ENCODE results near the gene FRMD4A. TPM values are rescaled to one million over a fixed set of nuclear protein-coding genes. Genes with fewer than 3 reads are reported as not detected.

Gene FRMD4A
- total and polyA plus RNA-seq, 10 of the 15 experiments (the other 5 are each of a cell fraction or from before 2014, with no cell fraction given) = 17.8 to 75.2 (median 39.1) TPM

DNA sequence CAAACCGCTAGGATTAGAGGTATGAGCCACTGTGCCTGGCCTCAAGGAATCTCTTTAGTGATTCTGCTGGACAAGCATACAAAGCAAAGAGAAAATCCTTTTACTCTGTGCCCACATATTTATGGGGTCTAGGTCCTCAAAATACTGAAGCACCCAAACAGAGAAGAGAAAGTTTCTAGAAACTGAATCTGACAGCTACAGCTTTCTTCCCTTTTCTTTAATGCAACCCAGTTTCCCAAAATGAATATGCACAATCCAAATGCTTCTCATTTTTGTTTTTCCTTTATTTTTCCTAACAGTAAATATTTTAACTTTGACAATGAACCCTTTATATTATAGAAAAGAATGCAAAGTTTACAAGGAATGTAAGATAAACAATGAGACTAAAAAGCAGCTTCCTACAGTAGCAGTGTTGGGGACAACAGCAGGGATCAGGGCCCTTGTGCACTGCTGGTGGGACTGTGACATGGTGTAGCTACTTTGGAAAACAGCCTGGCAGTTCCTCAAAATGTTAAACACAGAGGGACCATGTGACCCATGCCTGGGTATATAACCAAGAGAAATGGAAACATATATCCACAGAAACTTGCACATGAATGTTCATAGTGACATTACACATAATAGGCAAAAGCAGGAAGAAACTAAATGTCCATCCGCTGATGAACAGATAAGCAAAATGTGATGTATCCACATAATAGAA is 418.8 kb downstream of the FRMD4A start (continued):
- no peak for TF ChIP-seq NFIC (IDR thresholded peaks at IDR 0.05; ENCODE audit: low read depth, low read length)
- no peak for TF ChIP-seq POLR2AphosphoS2 (IDR thresholded peaks at IDR 0.05; ENCODE audit: low read depth, low read length)
- TF ChIP-seq, protein P1, sequence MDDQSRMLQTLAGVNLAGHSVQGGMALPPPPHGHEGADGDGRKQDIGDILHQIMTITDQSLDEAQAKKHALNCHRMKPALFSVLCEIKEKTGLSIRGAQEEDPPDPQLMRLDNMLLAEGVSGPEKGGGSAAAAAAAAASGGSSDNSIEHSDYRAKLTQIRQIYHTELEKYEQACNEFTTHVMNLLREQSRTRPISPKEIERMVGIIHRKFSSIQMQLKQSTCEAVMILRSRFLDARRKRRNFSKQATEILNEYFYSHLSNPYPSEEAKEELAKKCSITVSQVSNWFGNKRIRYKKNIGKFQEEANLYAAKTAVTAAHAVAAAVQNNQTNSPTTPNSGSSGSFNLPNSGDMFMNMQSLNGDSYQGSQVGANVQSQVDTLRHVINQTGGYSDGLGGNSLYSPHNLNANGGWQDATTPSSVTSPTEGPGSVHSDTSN (IDR thresholded peaks at IDR 0.05; ENCODE audit: insufficient replicate concordance, low read depth, low read length) = no peak

GRCh38 chr10:13909516-13910258 is 421.0 kb downstream of the FRMD4A start:
- Histone ChIP-seq H3K4me3 (no peak overlapping the region), H4K20me1 (ENCODE audit: control insufficient read depth, insufficient read depth) (no peaks in the 10 kb centered on the region), H3K9me3 (replicated peaks; ENCODE audit: control insufficient read depth, insufficient read depth, low read length) (peaks cover 5% of the 10 kb centered on the region; the same call in 2 of the 3 replicates), H3K4me1 (ENCODE audit: control insufficient read depth, insufficient read depth, low read length) (peaks cover 15% of the 10 kb centered on the region), H3K79me2 (ENCODE audit: control insufficient read depth, insufficient read depth, low read length) (no peaks in the 10 kb centered on the region; the same call in none of the 2 replicates), H3K4me2 (ENCODE audit: control insufficient read depth, insufficient read depth) (no peak overlapping the region), H3K36me3 (ENCODE audit: control insufficient read depth in 2 of 2, insufficient read depth in 2 of 2, low read length in 1 of 2) (no peaks in the 10 kb centered on the region; a peak in 1 of 4 replicates), H3K27me3 (replicated peaks in 1 of 2; ENCODE audit: control insufficient read depth in 2 of 2, insufficient read depth in 2 of 2, low read length in 1 of 2) (no peaks in the 10 kb centered on the region), H3K27ac (ENCODE audit: control insufficient read depth, insufficient read depth) (no peak overlapping the region), H2AFZ (ENCODE audit: control insufficient read depth, low read depth, low read length) (no peak overlapping the region; the same call in 1 of the 2 replicates), H3K9ac (ENCODE audit: control insufficient read depth, insufficient read depth, low read length) (no peak overlapping the region)
- no peak for DNase-seq (ENCODE audit: low read depth, low spot score)
- no peak for ATAC-seq
- ChIA-PET POLR2A (no interaction called here), CTCF (interaction anchor here (1.3 kb wide), 1 partner anchor 18 kb away, joined by 7 read pairs; no protein-coding TSS in a partner anchor), SMC1A (ENCODE audit: uncharacterized antibody, unreplicated experiment) (interaction anchor here (0.6 to 0.9 kb wide), 2 partner anchors 10 to 392 kb away, joined by 3 read pairs; no protein-coding TSS in a partner anchor), RAD21 (ENCODE audit: unreplicated experiment) (no interaction called here)
- 52% methylated on average over 5 of the region's 5 CpGs for WGBS (ENCODE audit: insufficient coverage, insufficient replicate concordance, low lambda C conversion rate, missing lambda C conversion rate)
- intact Hi-C loops (cut with micrococcal nuclease; ENCODE audit: unreplicated experiment) = loop anchor here (5.0 kb wide), 1 partner anchor 98 kb away; no protein-coding TSS in a partner anchor
- BruUV-seq (replicated peaks) = no TSS peak
- no peak for FAIRE-seq
- TF ChIP-seq ELK1 (IDR thresholded peaks at IDR 0.05; ENCODE audit: low read depth, low read length) (no peak), ZBED1 (IDR thresholded peaks at IDR 0.05; ENCODE audit: borderline replicate concordance) (no peak), SIN3A (IDR thresholded peaks at IDR 0.05; ENCODE audit: low read depth, low read length) (no peak), PML (IDR thresholded peaks at IDR 0.05; ENCODE audit: low read length) (no peak), YY1 (IDR thresholded peaks at IDR 0.05; ENCODE audit: low read depth, low read length) (no peak), MTA3 (IDR thresholded peaks at IDR 0.05; ENCODE audit: borderline replicate concordance, low read length) (no peak), ASH2L (IDR thresholded peaks at IDR 0.05; ENCODE audit: borderline replicate concordance, low read depth) (no peak), STAT3 (IDR thresholded peaks at IDR 0.05; ENCODE audit: low read depth, low read length) (no peak), JUND (IDR thresholded peaks at IDR 0.05; ENCODE audit: low read depth, low read length) (no peak), RFX5 (IDR thresholded peaks at IDR 0.05; ENCODE audit: low read depth, low read length) (no peak), GATAD2B (conservative IDR thresholded peaks at IDR 0.05; ENCODE audit: low read depth) (no peak), NFIC (IDR thresholded peaks at IDR 0.05; ENCODE audit: low read depth, low read length) (no peak), BRCA1 (IDR thresholded peaks at IDR 0.05; ENCODE audit: low read depth, low read length) (no peak)
- TF ChIP-seq, protein P2, sequence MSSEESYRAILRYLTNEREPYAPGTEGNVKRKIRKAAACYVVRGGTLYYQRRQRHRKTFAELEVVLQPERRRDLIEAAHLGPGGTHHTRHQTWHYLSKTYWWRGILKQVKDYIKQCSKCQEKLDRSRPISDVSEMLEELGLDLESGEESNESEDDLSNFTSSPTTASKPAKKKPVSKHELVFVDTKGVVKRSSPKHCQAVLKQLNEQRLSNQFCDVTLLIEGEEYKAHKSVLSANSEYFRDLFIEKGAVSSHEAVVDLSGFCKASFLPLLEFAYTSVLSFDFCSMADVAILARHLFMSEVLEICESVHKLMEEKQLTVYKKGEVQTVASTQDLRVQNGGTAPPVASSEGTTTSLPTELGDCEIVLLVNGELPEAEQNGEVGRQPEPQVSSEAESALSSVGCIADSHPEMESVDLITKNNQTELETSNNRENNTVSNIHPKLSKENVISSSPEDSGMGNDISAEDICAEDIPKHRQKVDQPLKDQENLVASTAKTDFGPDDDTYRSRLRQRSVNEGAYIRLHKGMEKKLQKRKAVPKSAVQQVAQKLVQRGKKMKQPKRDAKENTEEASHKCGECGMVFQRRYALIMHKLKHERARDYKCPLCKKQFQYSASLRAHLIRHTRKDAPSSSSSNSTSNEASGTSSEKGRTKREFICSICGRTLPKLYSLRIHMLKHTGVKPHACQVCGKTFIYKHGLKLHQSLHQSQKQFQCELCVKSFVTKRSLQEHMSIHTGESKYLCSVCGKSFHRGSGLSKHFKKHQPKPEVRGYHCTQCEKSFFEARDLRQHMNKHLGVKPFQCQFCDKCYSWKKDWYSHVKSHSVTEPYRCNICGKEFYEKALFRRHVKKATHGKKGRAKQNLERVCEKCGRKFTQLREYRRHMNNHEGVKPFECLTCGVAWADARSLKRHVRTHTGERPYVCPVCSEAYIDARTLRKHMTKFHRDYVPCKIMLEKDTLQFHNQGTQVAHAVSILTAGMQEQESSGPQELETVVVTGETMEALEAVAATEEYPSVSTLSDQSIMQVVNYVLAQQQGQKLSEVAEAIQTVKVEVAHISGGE (CRISPR knock-in tag; IDR thresholded peaks at IDR 0.05) = no peak
- in situ Hi-C loops (cut with MboI) = no loop called here

All from GM12878 (cell line).